ENCODE measurements around the gene PLA2G6.

- TF ChIP-seq CTCF (conservative IDR thresholded peaks at IDR 0.05; ENCODE audit: low read depth, low read length), result no peak
- TF ChIP-seq EZH2phosphoT487 (IDR thresholded peaks at IDR 0.05; ENCODE audit: borderline replicate concordance, low read length), result no peak
Observed at GRCh38 chr22:38167988-38168407, 13.6 kb downstream of the PLA2G6 start.

All from PC-3 (cell line).